Peyer's patch (tissue), 4 donors: ENCODE data around the gene CHCHD4. TPM values are rescaled to one million over a fixed set of nuclear protein-coding genes. Genes with fewer than 3 reads are reported as not detected.
"Not testable (repeated sequence)": the region's sequence is repeated elsewhere in the genome, so short reads cannot be mapped to it uniquely, and the experiment has no call there.

ENCODE experiments used
- DNase-seq, 3 donors: peaks; one replicate each; pipeline ENCODE4 v3.0.0-alpha.2; 2017 to 2019
- H3K27ac ChIP-seq, 4 donors: fragments of 200-600 bp; sonication (generic); one replicate each; pipeline ENCODE4 v1.5.1; 2016 to 2019
- H3K27me3 ChIP-seq, 2 donors: fragments of 200-600 bp; sonication (generic); one replicate each; pipeline ENCODE4 v1.5.1; 2019
- H3K36me3 ChIP-seq, 3 donors: fragments of 200-600 bp; sonication (generic); one replicate each; pipeline ENCODE4 v1.5.1; 2016 to 2019
- H3K4me1 ChIP-seq, 4 donors: fragments of 200-600 bp; sonication (generic); one replicate each; pipeline ENCODE4 v1.5.1; 2016 to 2019
- H3K4me3 ChIP-seq, 4 donors: fragments of 200-600 bp; sonication (generic); 1 replicate in 3 of 4; 2 replicates in 1 of 4; pipeline ENCODE4 v1.5.1; 2016 to 2019; ENCODE audit warnings: mild to moderate bottlenecking in 1 of 4
- H3K9me3 ChIP-seq, 4 donors: fragments of 200-600 bp; sonication (generic); one replicate each; pipeline ENCODE4 v1.5.1; 2016 to 2019; ENCODE audit warnings: mild to moderate bottlenecking in 1 of 4
- CTCF ChIP-seq, 6 experiments: fragments of 450-650 bp in 4 of 6; fragments of 200-600 bp in 2 of 6; sonication (generic) in 1 of 6; IDR thresholded peaks; one replicate each; pipeline ENCODE4 v1.5.1; 2017 to 2019; ENCODE audit warnings: antibody characterized with exemption in 6 of 6, mild to moderate bottlenecking in 3 of 6, moderate library complexity in 1 of 6
- POLR2A ChIP-seq, 2 donors: fragments of 450-650 bp; IDR thresholded peaks; one replicate each; pipeline ENCODE4 v1.5.1; 2017; ENCODE audit warnings: antibody characterized with exemption in 2 of 2, mild to moderate bottlenecking in 2 of 2, moderate library complexity in 2 of 2
- total RNA-seq, 4 donors: library from RNA; depleted of rRNA; stranded (reverse); fragments of >200 nt; gene quantifications; one replicate each; pipeline ENCODE4 v1.1.0, GENCODE V29; 2016

Gene CHCHD4
- total RNA-seq, 4 donors from 2014 or later: 10.7 to 15.7 (median 11.6) TPM

- peaks cover 0 to 23% (median 3%) of the 10 kb centered on the region in 4 donors for H3K4me1 ChIP-seq
- H3K36me3 ChIP-seq: peaks cover 0 to 24% (median 0%) of the 10 kb centered on the region in 3 donors
- no peaks in the 10 kb centered on the region for H3K27me3 ChIP-seq
- TF ChIP-seq CTCF (IDR thresholded peaks at IDR 0.05) (no peak), POLR2A (IDR thresholded peaks at IDR 0.05) (no peak)
- no peak overlapping the region for H3K27ac ChIP-seq
- no peak overlapping the region for H3K4me3 ChIP-seq
- no peak for DNase-seq
- H3K9me3 ChIP-seq: no peaks in the 10 kb centered on the region
These were observed 6.0 kb downstream of the CHCHD4 start for GRCh38 chr3:14118400-14119381.

- DNase-seq: no peak
- peaks cover 0 to 34% (median 0%) of the 10 kb centered on the region in 3 donors for H3K36me3 ChIP-seq
- peaks cover 0 to 14% (median 0%) of the 10 kb centered on the region in 4 donors for H3K4me1 ChIP-seq
- H3K9me3 ChIP-seq: no peaks in the 10 kb centered on the region
- no peak overlapping the region for H3K27ac ChIP-seq
- H3K27me3 ChIP-seq: no peaks in the 10 kb centered on the region
- TF ChIP-seq CTCF (IDR thresholded peaks at IDR 0.05) (no peak), POLR2A (IDR thresholded peaks at IDR 0.05) (no peak)
- no peak overlapping the region for H3K4me3 ChIP-seq
These were observed 6.9 kb downstream of the CHCHD4 start for GRCh38 chr3:14117468-14118399.

GRCh38 chr3:14113965-14114635, 10.6 kb downstream of the CHCHD4 start:
- H3K4me1 ChIP-seq: peaks cover 0 to 11% (median 0%) of the 10 kb centered on the region in 4 donors
- peak in 2 of 3 donors; percentile 73 to 75 for DNase-seq
- peak overlapping the region in 2 of 4 donors; percentile 35 to 73 for H3K27ac ChIP-seq
- TF ChIP-seq CTCF (IDR thresholded peaks at IDR 0.05): peak in 4 of 6 experiments; percentile 9 to 62 (median 58)
- TF ChIP-seq POLR2A (IDR thresholded peaks at IDR 0.05): no peak
- no peaks in the 10 kb centered on the region for H3K9me3 ChIP-seq
- H3K4me3 ChIP-seq: peak overlapping the region in 1 of 4 donors; percentile 9
- H3K27me3 ChIP-seq: no peaks in the 10 kb centered on the region
- peaks cover 0 to 42% (median 0%) of the 10 kb centered on the region in 3 donors for H3K36me3 ChIP-seq

- Histone ChIP-seq H3K27me3 (no peaks in the 10 kb centered on the region), H3K4me3 (no peak overlapping the region), H3K27ac (no peak overlapping the region), H3K36me3 (peaks cover 0 to 35% (median 0%) of the 10 kb centered on the region in 3 donors), H3K4me1 (peaks cover 0 to 6% (median 0%) of the 10 kb centered on the region in 4 donors), H3K9me3 (no peaks in the 10 kb centered on the region)
- no peak for DNase-seq
- TF ChIP-seq CTCF (IDR thresholded peaks at IDR 0.05): no peak
- no peak for TF ChIP-seq POLR2A (IDR thresholded peaks at IDR 0.05)
These were observed 14.0 kb downstream of the CHCHD4 start for GRCh38 chr3:14110699-14111098.

- not testable (repeated sequence) for H3K4me1 ChIP-seq, DNase-seq, H3K4me3 ChIP-seq, H3K9me3 ChIP-seq, H3K27me3 ChIP-seq, H3K27ac ChIP-seq
- H3K36me3 ChIP-seq: peaks cover 0 to 26% (median 0%) of the 10 kb centered on the region in 3 donors
These were observed 14.8 kb downstream of the CHCHD4 start for GRCh38 chr3:14109821-14110220.
